SK-N-SH (cell line): Measurements from ENCODE around the gene ADAMTS16. TPM values are rescaled to one million over a fixed set of nuclear protein-coding genes. Genes with fewer than 3 reads are reported as not detected.

Experiments used
- CTCF ChIA-PET: fragments of 300-600, 350-600 bp; formaldehyde crosslinking; extraction: SDS; loops from one replicate; lab custom pipeline; 2021; lab: Yijun Ruan, JAX
- POLR2A ChIA-PET: fragments of 350-600 bp; sonication (Branson Sonifier 250); formaldehyde crosslinking; extraction: SDS; loops from one replicate; lab custom pipeline; 2020; ENCODE audit warnings: antibody characterized with exemption, inconsistent platforms; lab: Yijun Ruan, JAX
- DNase-seq: peaks from one replicate; pipeline ENCODE4 v3.0.0; 2012
- H2AFZ ChIP-seq: fragments of 200-600 bp; sonication (generic); 2 replicates; pipeline ENCODE4 v1.8.1; 2016; ENCODE audit warnings: antibody characterized with exemption, mild to moderate bottlenecking, low read depth
- H3F3A ChIP-seq: fragments of 200-600 bp; sonication (generic); replicated peaks from 2 replicates; pipeline ENCODE3; 2016; ENCODE audit warnings: antibody characterized with exemption, mild to moderate bottlenecking; ENCODE audit not compliant: insufficient read depth
- H3K27ac ChIP-seq, 2 experiments: fragments of 200-500 bp in 1 of 2; fragments of 200-600 bp in 1 of 2; sonication (Bioruptor generic) in 1 of 2; sonication (generic), shearing (Covaris generic) in 1 of 2; 2 replicates each; pipeline versions ENCODE4 v1.5.1 to v1.6.1; 2014 to 2016; ENCODE audit warnings: low read depth in 2 of 2, inconsistent platforms in 1 of 2, low read length in 1 of 2, mild to moderate bottlenecking in 1 of 2, mixed read lengths in 1 of 2
- H3K27me3 ChIP-seq: fragments of 200-600 bp; sonication (generic), shearing (Covaris generic); 2 replicates; pipeline ENCODE4 v1.6.1; 2016; ENCODE audit warnings: mixed run types; ENCODE audit not compliant: insufficient read depth
- H3K36me3 ChIP-seq, 2 experiments: fragments of 200-500 bp in 1 of 2; fragments of 200-600 bp in 1 of 2; sonication (Bioruptor generic) in 1 of 2; sonication (generic) in 1 of 2; replicated peaks in 1 of 2; 2 replicates each; pipeline versions ENCODE3 to v1.5.1; 2014 to 2016; ENCODE audit warnings: low read length in 1 of 2, mild to moderate bottlenecking in 1 of 2; ENCODE audit not compliant: insufficient read depth in 2 of 2, control insufficient read depth in 1 of 2
- H3K4me1 ChIP-seq, 2 experiments: fragments of 200-500 bp in 1 of 2; fragments of 200-600 bp in 1 of 2; sonication (Bioruptor generic) in 1 of 2; sonication (generic), shearing (Covaris generic) in 1 of 2; 2 replicates each; pipeline versions ENCODE4 v1.5.1 to v1.6.1; 2014 to 2016; ENCODE audit warnings: low read depth in 1 of 2, low read length in 1 of 2, mixed run types in 1 of 2; ENCODE audit not compliant: insufficient read depth in 2 of 2, control insufficient read depth in 1 of 2
- H3K4me2 ChIP-seq: fragments of 200-600 bp; sonication (generic), shearing (Covaris generic); 2 replicates; pipeline ENCODE4 v1.6.1; 2017; ENCODE audit warnings: mixed run types
- H3K4me3 ChIP-seq, 2 experiments: fragments of 200-500 bp in 1 of 2; fragments of 200-600 bp in 1 of 2; sonication (Bioruptor generic) in 1 of 2; sonication (generic), shearing (Covaris generic) in 1 of 2; 2 replicates each; pipeline versions ENCODE4 v1.5.1 to v1.8.1; 2014 to 2016; ENCODE audit warnings: low read depth in 2 of 2, inconsistent platforms in 1 of 2, low read length in 1 of 2, mild to moderate bottlenecking in 1 of 2, mixed read lengths in 1 of 2, moderate library complexity in 1 of 2
- H3K79me2 ChIP-seq: fragments of 200-600 bp; sonication (generic); 2 replicates; pipeline ENCODE4 v1.8.1; 2017; ENCODE audit warnings: mild to moderate bottlenecking; ENCODE audit not compliant: insufficient read depth
- H3K9ac ChIP-seq: fragments of 200-600 bp; sonication (generic); 2 replicates; pipeline ENCODE4 v1.6.1; 2017; ENCODE audit warnings: mixed run types
- H3K9me2 ChIP-seq: fragments of 200-600 bp; sonication (generic); 2 replicates; pipeline ENCODE4 v1.6.1; 2017; ENCODE audit warnings: mixed run types
- H3K9me3 ChIP-seq: fragments of 200-600 bp; sonication (generic); 2 replicates; pipeline ENCODE4 v1.6.1; 2017; ENCODE audit warnings: mixed run types, mild to moderate bottlenecking, moderate library complexity
- H4K20me1 ChIP-seq: fragments of 200-600 bp; sonication (generic); 2 replicates; pipeline ENCODE4 v1.6.1; 2017; ENCODE audit warnings: mild to moderate bottlenecking, mixed run types; ENCODE audit not compliant: insufficient read depth
- CHD2 ChIP-seq: fragments of 150-350 bp; IDR thresholded peaks from 2 replicates; pipeline ENCODE4 v1.6.1; 2018; ENCODE audit warnings: low read length; ENCODE audit not compliant: partially characterized antibody
- FOSL2 ChIP-seq: IDR thresholded peaks from 2 replicates; pipeline ENCODE4 v1.4.0; 2012; ENCODE audit warnings: low read depth, mild to moderate bottlenecking, moderate library complexity, borderline replicate concordance
- FOXM1 ChIP-seq: IDR thresholded peaks from 2 replicates; pipeline ENCODE4 v1.4.0; 2012; ENCODE audit warnings: low read depth, mild to moderate bottlenecking
- GABPA ChIP-seq: IDR thresholded peaks from 2 replicates; pipeline ENCODE4 v1.4.0; 2012; ENCODE audit warnings: low read depth, mild to moderate bottlenecking
- GATA2 ChIP-seq: sonication (generic); formaldehyde crosslinking; IDR thresholded peaks from 2 replicates; pipeline ENCODE4 v1.5.0; 2020; ENCODE audit warnings: mild to moderate bottlenecking, missing genetic modification reagents
- JUND ChIP-seq: IDR thresholded peaks from 2 replicates; pipeline ENCODE4 v1.4.0; 2012
- MAX ChIP-seq: IDR thresholded peaks from 2 replicates; pipeline ENCODE4 v1.4.0; 2012; ENCODE audit warnings: low read depth
- NFIC ChIP-seq: IDR thresholded peaks from 2 replicates; pipeline ENCODE4 v1.4.0; 2012; ENCODE audit warnings: borderline replicate concordance
- NRF1 ChIP-seq: IDR thresholded peaks from 2 replicates; pipeline ENCODE4 v1.6.1; 2012; ENCODE audit warnings: low read depth, mild to moderate bottlenecking, low read length
- POLR2AphosphoS5 ChIP-seq: IDR thresholded peaks from 2 replicates; pipeline ENCODE4 v1.6.1; 2012; ENCODE audit warnings: low read depth, low read length
- RAD21 ChIP-seq: IDR thresholded peaks from 2 replicates; pipeline ENCODE4 v1.6.1; 2012; ENCODE audit warnings: mild to moderate bottlenecking, low read length
- RCOR1 ChIP-seq: fragments of 150-350 bp; IDR thresholded peaks from 2 replicates; pipeline ENCODE4 v1.6.1; 2017; ENCODE audit warnings: antibody characterized with exemption, low read length
- RFX5 ChIP-seq: IDR thresholded peaks from 2 replicates; pipeline ENCODE4 v1.6.1; 2012; ENCODE audit warnings: mild to moderate bottlenecking, improper control_type of control experiment, low read length
- RXRA ChIP-seq: IDR thresholded peaks from 2 replicates; pipeline ENCODE4 v1.4.0; 2012; ENCODE audit warnings: low read depth, mild to moderate bottlenecking, borderline replicate concordance
- SIN3A ChIP-seq: IDR thresholded peaks from 2 replicates; pipeline ENCODE4 v1.6.1; 2012; ENCODE audit warnings: low read depth, mild to moderate bottlenecking, low read length, moderate library complexity, borderline replicate concordance
- SMC3 ChIP-seq: IDR thresholded peaks from 2 replicates; pipeline ENCODE4 v1.6.1; 2012; ENCODE audit warnings: low read depth, low read length, improper control_type of control experiment
- TCF12 ChIP-seq: IDR thresholded peaks from 2 replicates; pipeline ENCODE4 v1.4.0; 2012
- TEAD4 ChIP-seq: IDR thresholded peaks from 2 replicates; pipeline ENCODE4 v1.4.0; 2012; ENCODE audit warnings: mild to moderate bottlenecking, borderline replicate concordance; ENCODE audit not compliant: insufficient read depth
- YY1 ChIP-seq: IDR thresholded peaks from 2 replicates; pipeline ENCODE4 v1.4.0; 2012; ENCODE audit warnings: low read depth, mild to moderate bottlenecking
- WGBS: methylation state at CpG from one replicate; pipeline ENCODE4 v1.1.6; 2017; ENCODE audit warnings: low lambda C conversion rate; 5-methylcytosine and 5-hydroxymethylcytosine counted together
- polyA plus RNA-seq, 3 experiments: library from polyadenylated mRNA; depleted of rRNA; stranded (reverse); fragments of >200 nt; gene quantifications; 2 replicates each; pipeline ENCODE4 v1.2.3, GENCODE V29; 2012
- TF ChIP-seq, protein P1 (sequence below): IDR thresholded peaks from 2 replicates; pipeline ENCODE4; 2012
- TF ChIP-seq, protein P2 (sequence below): fragments of 200-600 bp; sonication (generic); IDR thresholded peaks from 2 replicates; pipeline ENCODE4 v1.6.1; 2017; ENCODE audit warnings: antibody characterized with exemption, mild to moderate bottlenecking, moderate library complexity
- TF ChIP-seq, protein P3 (sequence below): fragments of 150-350 bp; IDR thresholded peaks from 2 replicates; pipeline ENCODE4 v1.6.1; 2017; ENCODE audit warnings: antibody characterized with exemption, low read length, low read depth, borderline replicate concordance

Gene ADAMTS16
- polyA plus RNA-seq, 1 of the 3 experiments (the other 2 are of a cell fraction) = not detected

DNA sequence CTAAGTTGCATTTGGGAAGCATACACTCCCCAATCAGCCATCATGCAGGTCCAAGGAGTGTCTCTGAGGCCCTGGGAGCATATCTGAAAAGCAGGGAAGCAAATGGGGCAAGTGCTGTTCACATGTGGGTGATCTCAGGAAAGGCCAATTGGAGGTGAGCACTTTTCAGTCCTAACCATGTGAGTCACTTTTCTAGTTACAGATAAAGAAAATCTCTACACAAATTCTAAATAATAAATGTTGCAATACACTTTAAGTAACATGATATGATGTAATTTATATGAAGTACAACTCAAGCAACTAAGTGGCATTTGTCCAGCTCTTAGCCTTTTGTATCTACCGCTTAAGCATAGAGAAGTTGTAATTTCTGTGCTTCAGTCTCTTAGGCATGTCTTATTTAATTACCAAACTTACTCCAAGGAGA is 18.4 kb downstream of the ADAMTS16 start:
- Histone ChIP-seq H3K79me2 (no peaks in the 10 kb centered on the region), H3K4me1 (no peaks in the 10 kb centered on the region), H3K27ac (no peak overlapping the region), H3K4me3 (no peak overlapping the region), H3F3A (no peaks in the 10 kb centered on the region), H3K4me2 (no peak overlapping the region), H3K9ac (no peak overlapping the region), H3K27me3 (no peaks in the 10 kb centered on the region), H3K36me3 (no peaks in the 10 kb centered on the region), H3K9me3 (no peaks in the 10 kb centered on the region), H3K9me2 (no peaks in the 10 kb centered on the region), H4K20me1 (no peaks in the 10 kb centered on the region), H2AFZ (no peak overlapping the region)
- WGBS = 64% methylated on average over 1 of the region's 1 CpG
- POLR2A ChIA-PET = no interaction called here
- TF ChIP-seq NFIC = no peak
- no peak for TF ChIP-seq MAX
- TF ChIP-seq GATA2 (CRISPR knock-in tag) = no peak
- TF ChIP-seq GABPA = no peak
- TF ChIP-seq RFX5 = no peak
- TF ChIP-seq NRF1 = no peak
- no peak for TF ChIP-seq TCF12
- TF ChIP-seq RXRA = no peak
- no peak for TF ChIP-seq TEAD4
- TF ChIP-seq, protein P1, sequence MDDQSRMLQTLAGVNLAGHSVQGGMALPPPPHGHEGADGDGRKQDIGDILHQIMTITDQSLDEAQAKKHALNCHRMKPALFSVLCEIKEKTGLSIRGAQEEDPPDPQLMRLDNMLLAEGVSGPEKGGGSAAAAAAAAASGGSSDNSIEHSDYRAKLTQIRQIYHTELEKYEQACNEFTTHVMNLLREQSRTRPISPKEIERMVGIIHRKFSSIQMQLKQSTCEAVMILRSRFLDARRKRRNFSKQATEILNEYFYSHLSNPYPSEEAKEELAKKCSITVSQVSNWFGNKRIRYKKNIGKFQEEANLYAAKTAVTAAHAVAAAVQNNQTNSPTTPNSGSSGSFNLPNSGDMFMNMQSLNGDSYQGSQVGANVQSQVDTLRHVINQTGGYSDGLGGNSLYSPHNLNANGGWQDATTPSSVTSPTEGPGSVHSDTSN = no peak
- no peak for TF ChIP-seq RCOR1
- TF ChIP-seq, protein P2, sequence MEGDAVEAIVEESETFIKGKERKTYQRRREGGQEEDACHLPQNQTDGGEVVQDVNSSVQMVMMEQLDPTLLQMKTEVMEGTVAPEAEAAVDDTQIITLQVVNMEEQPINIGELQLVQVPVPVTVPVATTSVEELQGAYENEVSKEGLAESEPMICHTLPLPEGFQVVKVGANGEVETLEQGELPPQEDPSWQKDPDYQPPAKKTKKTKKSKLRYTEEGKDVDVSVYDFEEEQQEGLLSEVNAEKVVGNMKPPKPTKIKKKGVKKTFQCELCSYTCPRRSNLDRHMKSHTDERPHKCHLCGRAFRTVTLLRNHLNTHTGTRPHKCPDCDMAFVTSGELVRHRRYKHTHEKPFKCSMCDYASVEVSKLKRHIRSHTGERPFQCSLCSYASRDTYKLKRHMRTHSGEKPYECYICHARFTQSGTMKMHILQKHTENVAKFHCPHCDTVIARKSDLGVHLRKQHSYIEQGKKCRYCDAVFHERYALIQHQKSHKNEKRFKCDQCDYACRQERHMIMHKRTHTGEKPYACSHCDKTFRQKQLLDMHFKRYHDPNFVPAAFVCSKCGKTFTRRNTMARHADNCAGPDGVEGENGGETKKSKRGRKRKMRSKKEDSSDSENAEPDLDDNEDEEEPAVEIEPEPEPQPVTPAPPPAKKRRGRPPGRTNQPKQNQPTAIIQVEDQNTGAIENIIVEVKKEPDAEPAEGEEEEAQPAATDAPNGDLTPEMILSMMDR = no peak
- TF ChIP-seq FOSL2 = no peak
- TF ChIP-seq POLR2AphosphoS5 = no peak
- no peak for TF ChIP-seq RAD21
- CTCF ChIA-PET = no interaction called here
- no peak for DNase-seq

DNA sequence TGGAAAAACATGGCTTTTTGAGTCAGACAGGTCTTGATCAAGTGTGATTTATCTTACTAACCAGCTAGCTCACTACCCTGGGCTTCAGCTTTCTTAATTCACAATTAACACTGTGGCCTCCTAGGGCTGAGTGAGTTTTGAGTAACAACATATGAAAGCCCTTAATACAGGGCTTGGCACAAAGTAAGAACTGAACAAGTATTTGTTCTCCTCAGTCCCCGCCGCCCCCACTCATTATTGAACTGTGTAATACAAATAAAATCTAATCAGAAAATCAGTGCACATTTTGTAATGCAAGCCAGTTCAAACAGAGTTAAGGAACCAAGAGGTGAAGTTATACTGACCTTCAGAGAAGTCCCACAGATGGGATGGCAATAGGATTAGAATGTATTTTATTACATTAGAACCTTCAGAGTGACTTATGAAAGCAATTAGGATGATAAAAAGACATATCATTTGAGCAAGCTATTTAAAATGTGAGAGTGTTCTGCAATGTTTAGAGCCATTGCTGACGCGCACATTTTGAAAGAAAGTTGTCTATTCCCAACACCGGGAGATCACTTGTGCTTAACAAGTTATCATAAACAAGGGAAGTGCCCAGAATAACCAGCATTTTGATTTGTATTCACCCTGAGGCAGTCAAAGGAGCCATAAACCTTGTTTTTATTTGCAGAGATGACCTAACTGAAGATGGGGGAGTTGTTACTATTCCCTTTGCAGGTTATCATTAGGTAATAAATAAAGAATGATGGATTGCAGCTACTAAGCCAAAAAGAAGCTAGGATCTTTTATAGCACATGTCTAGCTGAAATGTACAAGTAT is 19.4 kb downstream of the ADAMTS16 start:
- Histone ChIP-seq H3K9ac (no peak overlapping the region), H4K20me1 (no peaks in the 10 kb centered on the region), H3F3A (no peaks in the 10 kb centered on the region), H3K4me2 (no peak overlapping the region), H3K27me3 (no peaks in the 10 kb centered on the region), H3K36me3 (no peaks in the 10 kb centered on the region), H3K4me1 (no peaks in the 10 kb centered on the region), H3K9me2 (no peaks in the 10 kb centered on the region), H3K79me2 (no peaks in the 10 kb centered on the region), H3K9me3 (no peaks in the 10 kb centered on the region), H2AFZ (no peak overlapping the region), H3K4me3 (no peak overlapping the region), H3K27ac (no peak overlapping the region)
- ChIA-PET POLR2A (no interaction called here), CTCF (interaction anchor here (1.0 kb wide), 1 partner anchor 15 kb away, joined by 3 read pairs; no protein-coding TSS in a partner anchor)
- TF ChIP-seq GABPA (no peak), FOXM1 (no peak), MAX (no peak), NRF1 (no peak), SMC3 (no peak), YY1 (no peak), NFIC (no peak), SIN3A (no peak), CHD2 (no peak), RCOR1 (no peak), JUND (no peak)
- TF ChIP-seq, protein P3, sequence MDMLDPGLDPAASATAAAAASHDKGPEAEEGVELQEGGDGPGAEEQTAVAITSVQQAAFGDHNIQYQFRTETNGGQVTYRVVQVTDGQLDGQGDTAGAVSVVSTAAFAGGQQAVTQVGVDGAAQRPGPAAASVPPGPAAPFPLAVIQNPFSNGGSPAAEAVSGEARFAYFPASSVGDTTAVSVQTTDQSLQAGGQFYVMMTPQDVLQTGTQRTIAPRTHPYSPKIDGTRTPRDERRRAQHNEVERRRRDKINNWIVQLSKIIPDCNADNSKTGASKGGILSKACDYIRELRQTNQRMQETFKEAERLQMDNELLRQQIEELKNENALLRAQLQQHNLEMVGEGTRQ = no peak
- WGBS = 37% methylated on average over 5 of the region's 5 CpGs
- DNase-seq = no peak
